Endothelial cell (in vitro differentiated cells): ENCODE data around the gene TRIM47. TPM values are rescaled to one million over a fixed set of nuclear protein-coding genes. Genes with fewer than 3 reads are reported as not detected.

Source experiments
- DNase-seq: peaks from one replicate; pipeline ENCODE4 v3.0.0; 2021; ENCODE audit warnings: low spot score
- H3K27ac Mint-ChIP-seq: one replicate; pipeline ENCODE4 v1.8.0; 2021; ENCODE audit warnings: mixed read lengths, inconsistent platforms; ENCODE audit not compliant: unreplicated experiment
- H3K27me3 Mint-ChIP-seq: one replicate; pipeline ENCODE4 v1.8.0; 2021; ENCODE audit warnings: mild to moderate bottlenecking, moderate library complexity, mixed read lengths, inconsistent platforms; ENCODE audit not compliant: unreplicated experiment
- H3K36me3 Mint-ChIP-seq: one replicate; pipeline ENCODE4 v1.8.0; 2021; ENCODE audit warnings: mild to moderate bottlenecking, low read depth, mixed read lengths, inconsistent platforms; ENCODE audit not compliant: unreplicated experiment
- H3K4me1 Mint-ChIP-seq: one replicate; pipeline ENCODE4 v1.8.0; 2021; ENCODE audit warnings: mild to moderate bottlenecking, mixed read lengths, inconsistent platforms; ENCODE audit not compliant: unreplicated experiment
- H3K4me3 Mint-ChIP-seq: one replicate; pipeline ENCODE4 v1.8.0; 2021; ENCODE audit warnings: mild to moderate bottlenecking, mixed read lengths, inconsistent platforms; ENCODE audit not compliant: unreplicated experiment
- H3K9me3 Mint-ChIP-seq: one replicate; pipeline ENCODE4 v1.8.0; 2021; ENCODE audit warnings: mixed read lengths, inconsistent platforms; ENCODE audit not compliant: unreplicated experiment
- total RNA-seq: library from RNA; stranded (reverse); fragmentation: NEBNext Ultra II Directional; extraction: Animal tissue kit (Norgen Biotek cat#: 25700); gene quantifications from one replicate; pipeline ENCODE4 v1.2.1, GENCODE V29; 2021; ENCODE audit not compliant: unreplicated experiment
- TF ChIP-seq, protein P1 (sequence below): fragments of 200-600 bp; sonication (generic); IDR thresholded peaks from one replicate; pipeline ENCODE4 v1.5.0; 2021; ENCODE audit warnings: antibody characterized with exemption; ENCODE audit not compliant: unreplicated experiment

TRIM47 gene
- total RNA-seq, 1 donor from 2014 or later, result 4.4 TPM

- H3K27me3 Mint-ChIP-seq, result peaks cover 6% of the 10 kb centered on the region
- peak overlapping the region; percentile 94 for H3K27ac Mint-ChIP-seq
- DNase-seq, result peak; percentile 74
- TF ChIP-seq, protein P1, sequence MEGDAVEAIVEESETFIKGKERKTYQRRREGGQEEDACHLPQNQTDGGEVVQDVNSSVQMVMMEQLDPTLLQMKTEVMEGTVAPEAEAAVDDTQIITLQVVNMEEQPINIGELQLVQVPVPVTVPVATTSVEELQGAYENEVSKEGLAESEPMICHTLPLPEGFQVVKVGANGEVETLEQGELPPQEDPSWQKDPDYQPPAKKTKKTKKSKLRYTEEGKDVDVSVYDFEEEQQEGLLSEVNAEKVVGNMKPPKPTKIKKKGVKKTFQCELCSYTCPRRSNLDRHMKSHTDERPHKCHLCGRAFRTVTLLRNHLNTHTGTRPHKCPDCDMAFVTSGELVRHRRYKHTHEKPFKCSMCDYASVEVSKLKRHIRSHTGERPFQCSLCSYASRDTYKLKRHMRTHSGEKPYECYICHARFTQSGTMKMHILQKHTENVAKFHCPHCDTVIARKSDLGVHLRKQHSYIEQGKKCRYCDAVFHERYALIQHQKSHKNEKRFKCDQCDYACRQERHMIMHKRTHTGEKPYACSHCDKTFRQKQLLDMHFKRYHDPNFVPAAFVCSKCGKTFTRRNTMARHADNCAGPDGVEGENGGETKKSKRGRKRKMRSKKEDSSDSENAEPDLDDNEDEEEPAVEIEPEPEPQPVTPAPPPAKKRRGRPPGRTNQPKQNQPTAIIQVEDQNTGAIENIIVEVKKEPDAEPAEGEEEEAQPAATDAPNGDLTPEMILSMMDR, result peak; percentile 73
- H3K9me3 Mint-ChIP-seq, result no peaks in the 10 kb centered on the region
- peaks cover 38% of the 10 kb centered on the region for H3K4me1 Mint-ChIP-seq
- H3K4me3 Mint-ChIP-seq, result peak overlapping the region; percentile 56
- H3K36me3 Mint-ChIP-seq, result peaks cover 20% of the 10 kb centered on the region
Measured at GRCh38 chr17:75848523-75849278, 29.7 kb downstream of the TRIM47 start.

DNA sequence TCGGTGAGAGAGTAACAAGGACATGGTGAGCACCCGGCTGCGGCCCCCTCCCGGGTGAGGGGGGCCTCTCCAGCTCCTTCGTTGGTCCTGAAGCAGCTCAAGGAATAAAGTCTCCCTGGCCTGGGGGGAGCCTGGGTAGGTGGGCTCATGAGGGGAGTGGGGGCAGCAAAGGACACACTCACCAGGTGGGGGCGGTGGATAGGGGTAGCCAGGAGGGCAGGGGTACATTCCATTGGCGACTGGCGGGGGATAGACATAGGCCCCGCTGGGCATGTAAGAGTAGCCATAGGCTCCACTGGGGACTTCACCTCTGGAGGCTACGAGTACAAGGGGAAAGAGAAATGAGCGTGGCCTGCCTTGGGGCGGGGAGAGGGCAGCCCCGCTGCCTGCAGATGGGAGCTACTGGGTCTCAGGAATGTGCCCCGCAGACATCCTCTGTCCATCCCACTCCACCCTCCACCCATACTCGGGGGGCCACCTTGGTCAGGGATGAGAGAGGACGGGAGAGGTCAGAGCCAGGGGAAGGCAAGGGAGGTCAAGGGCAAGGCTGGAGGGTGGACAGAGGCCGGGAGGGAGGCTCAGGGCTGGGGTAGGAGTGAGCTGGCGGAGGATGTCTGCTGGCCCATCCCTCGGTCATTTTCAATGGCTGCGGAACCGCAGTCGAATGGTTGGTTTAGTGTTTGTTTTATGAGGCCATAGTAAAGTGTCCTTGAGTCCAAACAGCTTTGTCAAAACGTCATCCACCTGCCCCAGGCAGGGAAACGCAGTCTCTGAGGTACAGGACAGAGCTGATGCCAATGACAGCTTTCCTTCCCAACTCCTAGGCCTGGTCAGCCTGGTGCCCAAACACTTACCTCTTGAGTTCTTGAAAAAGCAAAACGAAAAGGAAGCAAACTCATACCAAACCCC lies 30.5 kb downstream of the TRIM47 start:
- TF ChIP-seq, protein P1, result no peak
- Mint-ChIP-seq H3K9me3 (no peaks in the 10 kb centered on the region), H3K4me3 (peak overlapping the region; percentile 37), H3K4me1 (peaks cover 38% of the 10 kb centered on the region), H3K27me3 (peaks cover 7% of the 10 kb centered on the region), H3K36me3 (peaks cover 20% of the 10 kb centered on the region), H3K27ac (peak overlapping the region; percentile 94)
- no peak for DNase-seq

DNA sequence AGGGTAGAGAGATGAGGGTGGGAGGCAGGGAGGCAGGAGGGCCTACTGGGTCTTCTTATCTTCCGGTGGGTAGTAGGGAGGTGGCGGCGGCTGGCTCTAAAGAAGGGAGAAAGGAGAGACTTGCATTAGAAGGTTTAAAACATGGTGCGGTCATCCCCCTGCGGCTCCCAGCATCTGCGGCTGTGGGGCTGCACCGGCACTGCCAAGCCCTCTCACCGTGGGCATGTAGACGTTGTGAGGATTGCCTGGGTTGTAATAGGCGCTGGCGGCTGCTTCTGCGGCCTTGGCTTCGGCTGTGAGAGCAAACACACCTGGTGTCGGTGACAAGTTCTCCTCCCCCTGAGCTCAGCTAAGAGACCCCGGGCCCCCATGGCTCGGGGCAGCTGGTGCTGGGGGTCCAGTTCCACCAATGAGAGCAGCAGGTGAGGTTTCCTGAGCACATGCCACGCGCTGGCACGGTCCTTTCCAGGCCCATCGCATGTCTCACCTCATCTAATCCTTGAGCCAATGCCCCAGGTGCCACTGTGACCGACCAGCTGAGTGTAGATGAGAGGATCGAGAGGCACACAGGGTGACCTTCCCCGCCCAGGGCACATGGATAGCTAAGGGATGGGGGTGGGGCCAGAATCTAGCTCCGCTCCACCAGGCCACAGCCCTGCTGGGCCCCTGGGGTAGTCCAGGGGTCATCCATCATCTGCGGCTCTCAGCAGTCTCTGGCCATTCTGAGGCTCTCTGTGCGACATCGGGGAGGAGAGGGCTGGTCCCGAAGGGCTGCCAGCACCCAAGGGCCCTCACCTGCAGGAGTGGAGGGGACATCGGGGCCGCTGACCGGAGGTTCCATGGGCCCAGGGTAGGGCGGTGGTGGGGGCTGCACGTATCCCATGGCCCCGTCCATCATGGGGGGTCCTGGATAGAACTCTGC lies 31.4 kb downstream of the TRIM47 start:
- TF ChIP-seq, protein P1, result no peak
- H3K27me3 Mint-ChIP-seq, result peaks cover 7% of the 10 kb centered on the region
- no peak overlapping the region for H3K4me3 Mint-ChIP-seq
- no peak for DNase-seq
- no peak overlapping the region for H3K27ac Mint-ChIP-seq
- no peaks in the 10 kb centered on the region for H3K9me3 Mint-ChIP-seq
- peaks cover 20% of the 10 kb centered on the region for H3K36me3 Mint-ChIP-seq
- peaks cover 38% of the 10 kb centered on the region for H3K4me1 Mint-ChIP-seq

GRCh38 chr17:75845933-75846691 lies 32.3 kb downstream of the TRIM47 start:
- Mint-ChIP-seq H3K4me3 (peak overlapping the region; percentile 59), H3K4me1 (peaks cover 38% of the 10 kb centered on the region), H3K27me3 (peaks cover 9% of the 10 kb centered on the region), H3K9me3 (no peaks in the 10 kb centered on the region), H3K36me3 (peaks cover 15% of the 10 kb centered on the region), H3K27ac (peak overlapping the region; percentile 93)
- no peak for DNase-seq
- TF ChIP-seq, protein P1, result no peak
